ENCODE measurements around the gene ALMS1.
"Not testable (repeated sequence)": the region's sequence is repeated elsewhere in the genome, so short reads cannot be mapped to it uniquely, and the experiment has no call there.

ALMS1 gene

GRCh38 chr2:73630662-73631266 is 245.1 kb downstream of the ALMS1 start:
- peak; percentile 65 for TF ChIP-seq CTCF (IDR thresholded peaks at IDR 0.05; ENCODE audit: insufficient read depth, low read length, poor library complexity, severe bottlenecking)
- not testable (repeated sequence) for H3K27ac ChIP-seq (ENCODE audit: low read depth, low read length); H3K4me2 ChIP-seq (ENCODE audit: low read depth, low read length, poor library complexity, severe bottlenecking); H4K20me1 ChIP-seq (ENCODE audit: low read depth, low read length); H2AFZ ChIP-seq (ENCODE audit: low read depth, low read length, severe bottlenecking); H3K79me2 ChIP-seq (ENCODE audit: insufficient read depth, low read length); H3K9ac ChIP-seq (ENCODE audit: low read length); H3K9me3 ChIP-seq (ENCODE audit: insufficient read depth, low read length); H3F3A ChIP-seq (ENCODE audit: insufficient read depth); H3K27me3 ChIP-seq (ENCODE audit: low read length); H3K4me3 ChIP-seq (ENCODE audit: insufficient read depth, low read length, poor library complexity, severe bottlenecking); H3K36me3 ChIP-seq (ENCODE audit: low read length); H3K9me2 ChIP-seq (replicated peaks; ENCODE audit: insufficient read depth, low read length)

- H3K9ac ChIP-seq (ENCODE audit: low read length); H3K9me2 ChIP-seq (replicated peaks; ENCODE audit: insufficient read depth, low read length); H2AFZ ChIP-seq (ENCODE audit: low read depth, low read length, severe bottlenecking); H3K4me3 ChIP-seq (ENCODE audit: insufficient read depth, low read length, poor library complexity, severe bottlenecking); H3K27me3 ChIP-seq (ENCODE audit: low read length); H4K20me1 ChIP-seq (ENCODE audit: low read depth, low read length); H3K36me3 ChIP-seq (ENCODE audit: low read length); H3K4me2 ChIP-seq (ENCODE audit: low read depth, low read length, poor library complexity, severe bottlenecking); H3K27ac ChIP-seq (ENCODE audit: low read depth, low read length); H3F3A ChIP-seq (ENCODE audit: insufficient read depth); H3K79me2 ChIP-seq (ENCODE audit: insufficient read depth, low read length): not testable (repeated sequence)
- peaks cover 13% of the 10 kb centered on the region; the same call in 1 of the 2 replicates for H3K9me3 ChIP-seq (ENCODE audit: insufficient read depth, low read length)
Observed at GRCh38 chr2:73636977-73637376, 251.3 kb downstream of the ALMS1 start.

DNA sequence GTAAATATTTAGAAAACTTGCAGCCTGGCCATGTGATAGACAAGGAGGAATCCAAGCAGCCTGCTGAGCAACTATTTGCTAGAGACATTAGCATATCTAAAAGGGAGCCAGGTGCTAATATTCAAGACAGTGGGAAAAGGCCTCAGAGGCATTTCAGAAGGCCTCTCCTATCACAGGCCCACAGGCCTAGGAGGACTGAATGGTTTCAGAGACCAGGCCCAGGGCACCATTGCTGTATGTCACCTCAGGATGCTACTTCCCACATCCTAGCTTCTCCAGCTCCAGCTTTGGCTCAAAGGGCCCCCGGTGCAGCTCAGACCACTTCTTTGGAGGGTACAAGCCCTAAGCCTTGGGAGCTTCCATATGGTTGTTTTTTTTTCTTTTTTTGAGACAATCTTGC is 252.8 kb downstream of the ALMS1 start:
- Histone ChIP-seq H3F3A (ENCODE audit: insufficient read depth) (no peaks in the 10 kb centered on the region), H3K9me2 (replicated peaks; ENCODE audit: insufficient read depth, low read length) (no peaks in the 10 kb centered on the region), H3K36me3 (ENCODE audit: low read length) (no peaks in the 10 kb centered on the region), H3K4me2 (ENCODE audit: low read depth, low read length, poor library complexity, severe bottlenecking) (no peak overlapping the region), H4K20me1 (ENCODE audit: low read depth, low read length) (no peaks in the 10 kb centered on the region), H3K79me2 (ENCODE audit: insufficient read depth, low read length) (no peaks in the 10 kb centered on the region), H3K9me3 (ENCODE audit: insufficient read depth, low read length) (peaks cover 13% of the 10 kb centered on the region; the same call in 1 of the 2 replicates), H3K27ac (ENCODE audit: low read depth, low read length) (no peak overlapping the region), H3K27me3 (ENCODE audit: low read length) (no peaks in the 10 kb centered on the region), H3K4me3 (ENCODE audit: insufficient read depth, low read length, poor library complexity, severe bottlenecking) (no peak overlapping the region), H3K9ac (ENCODE audit: low read length) (no peak overlapping the region), H2AFZ (ENCODE audit: low read depth, low read length, severe bottlenecking) (no peak overlapping the region)
- no peak for TF ChIP-seq EZH2phosphoT487 (conservative IDR thresholded peaks at IDR 0.05; ENCODE audit: low read length)
- TF ChIP-seq CTCF (IDR thresholded peaks at IDR 0.05; ENCODE audit: insufficient read depth, low read length, poor library complexity, severe bottlenecking) = no peak

GRCh38 chr2:73640511-73640911 is 254.9 kb downstream of the ALMS1 start:
- no peaks in the 10 kb centered on the region for H3F3A ChIP-seq (ENCODE audit: insufficient read depth)
- H2AFZ ChIP-seq (ENCODE audit: low read depth, low read length, severe bottlenecking) = no peak overlapping the region
- H3K27me3 ChIP-seq (ENCODE audit: low read length) = no peaks in the 10 kb centered on the region
- H3K36me3 ChIP-seq (ENCODE audit: low read length) = no peaks in the 10 kb centered on the region
- no peak overlapping the region for H3K9ac ChIP-seq (ENCODE audit: low read length)
- H3K79me2 ChIP-seq (ENCODE audit: insufficient read depth, low read length) = no peaks in the 10 kb centered on the region
- no peaks in the 10 kb centered on the region for H4K20me1 ChIP-seq (ENCODE audit: low read depth, low read length)
- no peak overlapping the region for H3K27ac ChIP-seq (ENCODE audit: low read depth, low read length)
- H3K9me3 ChIP-seq (ENCODE audit: insufficient read depth, low read length) = peaks cover 13% of the 10 kb centered on the region; the same call in 1 of the 2 replicates
- no peak overlapping the region for H3K4me2 ChIP-seq (ENCODE audit: low read depth, low read length, poor library complexity, severe bottlenecking)
- no peak for TF ChIP-seq CTCF (IDR thresholded peaks at IDR 0.05; ENCODE audit: insufficient read depth, low read length, poor library complexity, severe bottlenecking)
- no peak for TF ChIP-seq EZH2phosphoT487 (conservative IDR thresholded peaks at IDR 0.05; ENCODE audit: low read length)
- H3K9me2 ChIP-seq (replicated peaks; ENCODE audit: insufficient read depth, low read length) = no peaks in the 10 kb centered on the region
- H3K4me3 ChIP-seq (ENCODE audit: insufficient read depth, low read length, poor library complexity, severe bottlenecking) = no peak overlapping the region
